ENCODE data around the gene SPSB1. TPM values are rescaled to one million over a fixed set of nuclear protein-coding genes. Genes with fewer than 3 reads are reported as not detected.
A peak's percentile ranks its signal among the peaks of the same experiment; 100 is the strongest.

Gene SPSB1
- total RNA-seq (ENCODE audit: low replicate concordance), result 5.6 and 17.4 TPM in 2 replicates
- long read RNA-seq, partial matches to known transcripts, result 0 of 6 reads
- long read RNA-seq, other reads (novel, unspliced or antisense), result 5 of 6 reads

- Mint-ChIP-seq H3K36me3 (peaks cover 5% of the 10 kb centered on the region), H3K4me3 (peak within 1 kb of the TSS; percentile 86), H3K27ac (peak within 1 kb of the TSS; percentile 81), H3K27me3 (no peaks in the 10 kb centered on the region), H3K9me3 (peaks cover 6% of the 10 kb centered on the region), H3K4me1 (ENCODE audit: unreplicated experiment) (peaks cover 35% of the 10 kb centered on the region)
- DNase-seq (ENCODE audit: extremely low spot score, unreplicated experiment), result no peak
- TF ChIP-seq, protein P1, sequence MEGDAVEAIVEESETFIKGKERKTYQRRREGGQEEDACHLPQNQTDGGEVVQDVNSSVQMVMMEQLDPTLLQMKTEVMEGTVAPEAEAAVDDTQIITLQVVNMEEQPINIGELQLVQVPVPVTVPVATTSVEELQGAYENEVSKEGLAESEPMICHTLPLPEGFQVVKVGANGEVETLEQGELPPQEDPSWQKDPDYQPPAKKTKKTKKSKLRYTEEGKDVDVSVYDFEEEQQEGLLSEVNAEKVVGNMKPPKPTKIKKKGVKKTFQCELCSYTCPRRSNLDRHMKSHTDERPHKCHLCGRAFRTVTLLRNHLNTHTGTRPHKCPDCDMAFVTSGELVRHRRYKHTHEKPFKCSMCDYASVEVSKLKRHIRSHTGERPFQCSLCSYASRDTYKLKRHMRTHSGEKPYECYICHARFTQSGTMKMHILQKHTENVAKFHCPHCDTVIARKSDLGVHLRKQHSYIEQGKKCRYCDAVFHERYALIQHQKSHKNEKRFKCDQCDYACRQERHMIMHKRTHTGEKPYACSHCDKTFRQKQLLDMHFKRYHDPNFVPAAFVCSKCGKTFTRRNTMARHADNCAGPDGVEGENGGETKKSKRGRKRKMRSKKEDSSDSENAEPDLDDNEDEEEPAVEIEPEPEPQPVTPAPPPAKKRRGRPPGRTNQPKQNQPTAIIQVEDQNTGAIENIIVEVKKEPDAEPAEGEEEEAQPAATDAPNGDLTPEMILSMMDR (conservative IDR thresholded peaks at IDR 0.05), result peak; percentile 19
Observed at GRCh38 chr1:9292361-9293240, at the start of gene SPSB1. Gene SPSB1 (plus strand): TSS chr1:9292894. CDS start chr1:9355892, 62,998 bp downstream.

DNA sequence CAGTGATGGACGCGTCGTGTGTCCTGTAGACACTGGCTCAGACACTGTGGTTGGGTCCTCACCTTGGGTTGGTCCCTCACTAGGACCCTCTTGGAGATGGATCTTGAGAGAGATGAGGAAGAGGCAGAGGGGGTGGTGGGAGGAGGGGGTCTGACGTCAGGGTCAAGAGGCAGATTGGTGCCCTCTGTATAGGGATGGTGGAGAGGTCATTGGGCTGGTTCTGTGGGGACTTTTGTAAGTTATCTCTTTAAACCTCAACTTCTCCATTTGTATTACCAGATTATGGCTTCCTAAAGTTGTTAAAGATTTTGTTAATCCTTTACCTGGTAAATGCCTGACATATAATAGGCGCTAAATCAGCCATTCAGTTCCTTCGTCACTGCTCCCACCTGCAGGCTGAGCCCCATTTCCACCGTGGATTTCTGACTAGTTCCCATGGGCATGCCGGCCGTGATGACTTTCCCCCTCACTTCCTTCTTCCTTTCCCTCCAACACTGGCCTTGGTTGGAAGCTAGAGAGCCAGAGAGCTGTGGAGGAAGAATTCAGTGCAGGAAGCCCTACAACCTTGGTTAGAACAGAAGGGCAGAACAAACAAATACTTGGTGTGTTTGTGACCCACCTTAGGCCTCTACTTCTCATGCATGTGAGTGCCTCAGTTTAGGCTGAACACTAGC, 49.5 kb upstream of the SPSB1 start:
- DNase-seq (ENCODE audit: extremely low spot score, unreplicated experiment), result no peak
- H3K4me3 Mint-ChIP-seq, result no peak overlapping the region
- H3K9me3 Mint-ChIP-seq, result no peaks in the 10 kb centered on the region
- H3K4me1 Mint-ChIP-seq (ENCODE audit: unreplicated experiment), result peaks cover 19% of the 10 kb centered on the region
- peaks cover 9% of the 10 kb centered on the region for H3K36me3 Mint-ChIP-seq
- peak overlapping the region; percentile 54 for H3K27ac Mint-ChIP-seq
- H3K27me3 Mint-ChIP-seq, result no peaks in the 10 kb centered on the region
- TF ChIP-seq, protein P1 (conservative IDR thresholded peaks at IDR 0.05), result no peak

GRCh38 chr1:9244501-9245229, 48.0 kb upstream of the SPSB1 start:
- H3K27ac Mint-ChIP-seq, result no peak overlapping the region
- H3K4me1 Mint-ChIP-seq (ENCODE audit: unreplicated experiment), result peaks cover 13% of the 10 kb centered on the region
- no peak for DNase-seq (ENCODE audit: extremely low spot score, unreplicated experiment)
- no peaks in the 10 kb centered on the region for H3K9me3 Mint-ChIP-seq
- H3K36me3 Mint-ChIP-seq, result peaks cover 4% of the 10 kb centered on the region
- TF ChIP-seq, protein P1 (conservative IDR thresholded peaks at IDR 0.05), result no peak
- H3K27me3 Mint-ChIP-seq, result no peaks in the 10 kb centered on the region
- no peak overlapping the region for H3K4me3 Mint-ChIP-seq

DNA sequence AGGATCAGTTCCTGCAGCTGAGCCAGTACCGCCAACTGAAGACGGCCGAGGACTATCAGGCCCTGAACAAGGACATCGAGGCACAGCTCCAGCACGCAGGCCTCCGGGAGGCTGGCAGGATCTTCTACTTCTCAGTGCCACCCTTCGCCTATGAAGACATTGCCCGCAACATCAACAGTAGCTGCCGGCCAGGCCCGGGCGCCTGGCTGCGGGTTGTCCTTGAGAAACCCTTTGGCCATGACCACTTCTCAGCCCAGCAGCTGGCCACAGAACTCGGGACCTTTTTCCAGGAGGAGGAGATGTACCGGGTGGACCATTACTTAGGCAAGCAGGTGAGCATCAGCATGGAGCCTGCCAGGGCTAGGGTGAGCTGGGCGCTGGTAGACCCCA, 47.5 kb upstream of the SPSB1 start:
- Mint-ChIP-seq H3K4me1 (ENCODE audit: unreplicated experiment) (peaks cover 11% of the 10 kb centered on the region), H3K36me3 (peaks cover 4% of the 10 kb centered on the region), H3K27me3 (no peaks in the 10 kb centered on the region), H3K27ac (no peak overlapping the region), H3K9me3 (no peaks in the 10 kb centered on the region), H3K4me3 (no peak overlapping the region)
- TF ChIP-seq, protein P1 (conservative IDR thresholded peaks at IDR 0.05), result no peak
- DNase-seq (ENCODE audit: extremely low spot score, unreplicated experiment), result no peak

DNA sequence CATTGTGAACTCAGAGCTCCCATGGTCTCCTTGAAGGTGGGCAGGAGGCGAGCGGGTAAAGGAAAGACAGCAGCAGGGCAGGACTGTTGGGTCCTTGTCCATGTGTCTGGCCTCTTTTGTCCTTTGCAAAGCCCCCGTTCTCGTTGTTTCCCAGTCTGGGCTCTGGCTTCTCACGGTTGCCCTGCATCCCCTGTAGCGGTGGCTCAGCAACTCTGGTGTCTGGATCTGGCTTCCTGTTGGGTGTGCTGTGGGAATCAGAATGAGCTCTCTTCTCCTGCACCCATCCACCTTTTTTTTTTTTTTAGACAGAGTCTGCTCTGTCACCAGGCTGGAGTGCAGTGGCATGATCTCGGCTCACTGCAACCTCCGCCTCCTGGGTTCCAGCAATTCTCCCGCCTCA, 47.0 kb upstream of the SPSB1 start:
- no peak overlapping the region for H3K4me3 Mint-ChIP-seq
- TF ChIP-seq, protein P1 (conservative IDR thresholded peaks at IDR 0.05), result no peak
- H3K9me3 Mint-ChIP-seq, result no peaks in the 10 kb centered on the region
- peaks cover 11% of the 10 kb centered on the region for H3K4me1 Mint-ChIP-seq (ENCODE audit: unreplicated experiment)
- peaks cover 4% of the 10 kb centered on the region for H3K36me3 Mint-ChIP-seq
- H3K27ac Mint-ChIP-seq, result no peak overlapping the region
- H3K27me3 Mint-ChIP-seq, result no peaks in the 10 kb centered on the region
- DNase-seq (ENCODE audit: extremely low spot score, unreplicated experiment), result no peak
